ENCODE data around the gene GFOD2. TPM values are rescaled to one million over a fixed set of nuclear protein-coding genes. Genes with fewer than 3 reads are reported as not detected.

Gene GFOD2
- total RNA-seq, 1 donor from 2014 or later: 12.5 TPM

DNA sequence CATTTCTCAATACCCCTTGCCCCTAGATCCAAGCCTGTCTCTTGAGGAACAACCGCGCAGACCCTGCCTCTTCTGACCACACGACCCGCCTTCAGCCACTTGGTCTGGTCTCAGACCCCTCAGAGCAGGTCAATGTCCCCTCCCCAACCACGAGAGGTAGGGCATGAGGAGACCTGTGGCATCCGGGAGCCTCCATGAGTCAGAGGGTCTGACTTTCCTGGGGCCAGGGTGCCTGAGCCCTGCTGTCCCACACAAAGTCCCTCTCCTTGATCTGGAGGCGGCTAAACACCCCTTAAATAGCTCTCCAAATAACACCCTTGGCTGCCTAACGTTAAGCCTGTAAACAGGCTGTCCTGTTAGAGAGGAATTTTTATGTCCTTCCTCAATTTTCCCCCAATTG lies 69.1 kb downstream of the GFOD2 start:
- Histone ChIP-seq H3K27ac (ENCODE audit: low read depth, low read length) (no peak overlapping the region), H3K4me3 (ENCODE audit: low read length in 3 of 3) (no peak overlapping the region), H3K9ac (ENCODE audit: low read depth in 1 of 3, low read length in 3 of 3) (no peak overlapping the region), H3K36me3 (ENCODE audit: control insufficient read depth in 3 of 3, insufficient read depth in 3 of 3, low read length in 3 of 3) (no peaks in the 10 kb centered on the region), H3K27me3 (ENCODE audit: control insufficient read depth in 3 of 3, insufficient read depth in 3 of 3, low read length in 3 of 3) (peaks cover 81 to 93% (median 90%) of the 10 kb centered on the region in 3 donors), H3K9me3 (ENCODE audit: control insufficient read depth in 3 of 3, low read length in 3 of 3) (no peaks in the 10 kb centered on the region), H3K4me1 (ENCODE audit: control insufficient read depth in 3 of 3, insufficient read depth in 3 of 3, low read length in 3 of 3) (peaks cover 4 to 11% (median 6%) of the 10 kb centered on the region in 3 donors)

GRCh38 chr16:67649494-67649931 lies 69.6 kb downstream of the GFOD2 start:
- Histone ChIP-seq H3K9ac (ENCODE audit: low read depth in 1 of 3, low read length in 3 of 3) (no peak overlapping the region), H3K27ac (ENCODE audit: low read depth, low read length) (no peak overlapping the region), H3K4me1 (ENCODE audit: control insufficient read depth in 3 of 3, insufficient read depth in 3 of 3, low read length in 3 of 3) (peaks cover 4 to 13% (median 6%) of the 10 kb centered on the region in 3 donors), H3K27me3 (ENCODE audit: control insufficient read depth in 3 of 3, insufficient read depth in 3 of 3, low read length in 3 of 3) (peaks cover 77 to 90% (median 88%) of the 10 kb centered on the region in 3 donors), H3K4me3 (ENCODE audit: low read length in 3 of 3) (no peak overlapping the region), H3K36me3 (ENCODE audit: control insufficient read depth in 3 of 3, insufficient read depth in 3 of 3, low read length in 3 of 3) (no peaks in the 10 kb centered on the region), H3K9me3 (ENCODE audit: control insufficient read depth in 3 of 3, low read length in 3 of 3) (no peaks in the 10 kb centered on the region)

- H3K36me3 ChIP-seq (ENCODE audit: control insufficient read depth in 3 of 3, insufficient read depth in 3 of 3, low read length in 3 of 3): no peaks in the 10 kb centered on the region
- H3K9ac ChIP-seq (ENCODE audit: low read depth in 1 of 3, low read length in 3 of 3): no peak overlapping the region
- H3K27ac ChIP-seq (ENCODE audit: low read depth, low read length): no peak overlapping the region
- no peak overlapping the region for H3K4me3 ChIP-seq (ENCODE audit: low read length in 3 of 3)
- peaks cover 72 to 84% (median 83%) of the 10 kb centered on the region in 3 donors for H3K27me3 ChIP-seq (ENCODE audit: control insufficient read depth in 3 of 3, insufficient read depth in 3 of 3, low read length in 3 of 3)
- H3K4me1 ChIP-seq (ENCODE audit: control insufficient read depth in 3 of 3, insufficient read depth in 3 of 3, low read length in 3 of 3): peaks cover 4 to 14% (median 6%) of the 10 kb centered on the region in 3 donors
- no peaks in the 10 kb centered on the region for H3K9me3 ChIP-seq (ENCODE audit: control insufficient read depth in 3 of 3, low read length in 3 of 3)
Measured at GRCh38 chr16:67648764-67649407, 70.2 kb downstream of the GFOD2 start.

DNA sequence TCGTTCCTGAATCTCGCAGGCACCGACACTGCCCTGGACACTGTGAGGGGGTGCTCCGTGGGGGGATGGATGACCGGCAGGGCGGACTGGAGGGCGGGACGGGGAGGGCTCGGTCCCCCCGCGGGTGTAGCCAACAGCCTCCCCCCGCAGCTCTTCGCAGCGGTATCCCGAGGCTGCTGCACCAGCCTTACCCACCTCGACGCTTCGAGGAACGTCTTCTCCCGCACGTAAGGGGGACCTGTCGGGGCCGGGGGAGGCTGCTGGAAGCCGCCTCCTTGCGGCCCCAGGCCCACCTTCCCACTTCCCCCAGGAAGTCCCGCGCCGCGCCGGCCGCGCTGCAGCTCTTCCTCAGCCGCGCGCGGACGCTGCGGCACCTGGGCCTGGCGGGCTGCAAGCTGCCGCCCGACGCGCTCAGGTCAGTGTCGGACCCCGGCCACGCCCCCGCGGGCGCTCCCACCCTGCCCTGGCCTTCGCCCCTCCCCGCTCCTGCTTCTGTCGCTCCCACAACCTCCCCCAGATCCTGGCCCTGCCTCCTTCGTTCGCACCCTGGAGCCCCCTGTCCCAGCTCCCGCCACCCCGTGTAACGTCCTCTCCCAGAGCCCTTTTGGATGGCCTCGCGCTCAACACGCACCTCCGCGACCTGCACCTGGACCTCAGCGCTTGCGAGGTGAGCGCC lies 70.9 kb downstream of the GFOD2 start:
- Histone ChIP-seq H3K27me3 (ENCODE audit: control insufficient read depth in 3 of 3, insufficient read depth in 3 of 3, low read length in 3 of 3) (peaks cover 70 to 77% (median 77%) of the 10 kb centered on the region in 3 donors), H3K9ac (ENCODE audit: low read depth in 1 of 3, low read length in 3 of 3) (no peak overlapping the region), H3K36me3 (ENCODE audit: control insufficient read depth in 3 of 3, insufficient read depth in 3 of 3, low read length in 3 of 3) (no peaks in the 10 kb centered on the region), H3K9me3 (ENCODE audit: control insufficient read depth in 3 of 3, low read length in 3 of 3) (no peaks in the 10 kb centered on the region), H3K4me1 (ENCODE audit: control insufficient read depth in 3 of 3, insufficient read depth in 3 of 3, low read length in 3 of 3) (peaks cover 2 to 9% (median 4%) of the 10 kb centered on the region in 3 donors), H3K27ac (ENCODE audit: low read depth, low read length) (no peak overlapping the region), H3K4me3 (ENCODE audit: low read length in 3 of 3) (peak overlapping the region in 1 of 3 donors; percentile 13)

GRCh38 chr16:67647681-67648080 lies 71.4 kb downstream of the GFOD2 start:
- H3K27me3 ChIP-seq (ENCODE audit: control insufficient read depth in 3 of 3, insufficient read depth in 3 of 3, low read length in 3 of 3): peaks cover 70 to 75% (median 75%) of the 10 kb centered on the region in 3 donors
- peaks cover 1 to 7% (median 5%) of the 10 kb centered on the region in 3 donors for H3K4me1 ChIP-seq (ENCODE audit: control insufficient read depth in 3 of 3, insufficient read depth in 3 of 3, low read length in 3 of 3)
- H3K9ac ChIP-seq (ENCODE audit: low read depth in 1 of 3, low read length in 3 of 3): no peak overlapping the region
- H3K9me3 ChIP-seq (ENCODE audit: control insufficient read depth in 3 of 3, low read length in 3 of 3): no peaks in the 10 kb centered on the region
- no peaks in the 10 kb centered on the region for H3K36me3 ChIP-seq (ENCODE audit: control insufficient read depth in 3 of 3, insufficient read depth in 3 of 3, low read length in 3 of 3)
- H3K4me3 ChIP-seq (ENCODE audit: low read length in 3 of 3): no peak overlapping the region
- H3K27ac ChIP-seq (ENCODE audit: low read depth, low read length): no peak overlapping the region

DNA sequence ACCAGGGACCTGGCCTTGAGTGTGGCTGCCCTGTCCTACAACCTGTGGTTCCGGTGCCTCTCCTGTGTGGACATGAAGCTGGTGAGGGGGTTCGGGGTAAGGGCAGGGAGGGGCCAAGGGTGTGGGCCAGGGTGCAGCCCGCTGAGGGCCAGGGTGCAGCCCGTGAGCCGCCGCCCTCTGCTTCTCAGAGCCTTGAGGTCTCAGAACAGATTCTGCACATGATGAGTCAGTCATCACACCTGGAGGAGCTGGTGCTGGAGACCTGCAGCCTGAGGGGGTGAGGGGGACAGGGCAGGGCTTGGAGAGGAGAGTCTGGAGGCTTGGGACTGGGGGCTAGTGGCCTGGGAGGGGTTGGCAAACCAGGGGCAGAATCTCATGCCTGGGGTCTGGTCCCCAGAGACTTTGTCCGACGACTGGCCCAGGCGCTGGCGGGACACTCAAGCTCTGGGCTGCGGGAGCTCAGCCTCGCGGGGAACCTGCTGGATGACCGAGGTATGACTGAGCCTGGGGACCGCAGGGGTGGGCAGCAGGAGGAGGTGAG lies 71.9 kb downstream of the GFOD2 start:
- no peak overlapping the region for H3K27ac ChIP-seq (ENCODE audit: low read depth, low read length)
- no peak overlapping the region for H3K4me3 ChIP-seq (ENCODE audit: low read length in 3 of 3)
- H3K27me3 ChIP-seq (ENCODE audit: control insufficient read depth in 3 of 3, insufficient read depth in 3 of 3, low read length in 3 of 3): peaks cover 68 to 71% (median 71%) of the 10 kb centered on the region in 3 donors
- no peaks in the 10 kb centered on the region for H3K36me3 ChIP-seq (ENCODE audit: control insufficient read depth in 3 of 3, insufficient read depth in 3 of 3, low read length in 3 of 3)
- H3K9ac ChIP-seq (ENCODE audit: low read depth in 1 of 3, low read length in 3 of 3): no peak overlapping the region
- H3K9me3 ChIP-seq (ENCODE audit: control insufficient read depth in 3 of 3, low read length in 3 of 3): no peaks in the 10 kb centered on the region
- H3K4me1 ChIP-seq (ENCODE audit: control insufficient read depth in 3 of 3, insufficient read depth in 3 of 3, low read length in 3 of 3): peaks cover 6 to 12% (median 10%) of the 10 kb centered on the region in 3 donors

DNA sequence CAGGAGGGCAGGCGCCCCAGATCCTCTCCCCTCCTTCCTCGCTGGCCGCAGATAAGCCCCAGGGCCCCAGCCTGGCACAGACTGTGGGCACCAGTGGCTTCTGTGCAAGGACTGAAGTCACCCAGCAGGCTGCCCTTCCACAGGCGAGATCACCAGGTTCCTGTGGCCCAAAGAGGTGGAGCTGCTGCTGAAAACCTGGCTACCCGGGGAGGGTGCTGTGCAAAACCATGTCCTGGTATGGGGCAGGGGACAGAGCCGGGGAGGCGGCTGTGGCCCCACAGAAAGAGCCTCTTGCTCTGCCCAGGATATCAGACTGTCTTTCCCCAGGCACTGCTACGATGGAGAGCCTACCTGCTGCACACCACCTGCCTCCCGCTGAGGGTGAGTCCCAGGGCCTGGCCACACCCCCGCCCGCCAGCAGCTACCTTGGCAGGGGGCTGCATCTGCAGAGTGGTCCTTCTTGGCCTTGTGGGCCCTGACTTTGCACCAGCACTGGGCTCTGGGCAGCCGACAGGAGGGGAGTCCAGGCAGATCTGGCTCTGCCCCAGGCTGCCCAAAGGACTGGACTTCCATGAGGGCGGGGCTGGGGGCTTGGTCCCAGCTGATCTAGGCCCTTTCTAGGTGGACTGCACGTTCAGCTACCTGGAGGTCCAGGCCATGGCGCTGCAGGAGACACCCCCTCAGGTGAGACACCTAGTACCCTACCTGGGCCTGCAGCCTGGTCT lies 73.6 kb downstream of the GFOD2 start:
- H3K36me3 ChIP-seq (ENCODE audit: control insufficient read depth in 3 of 3, insufficient read depth in 3 of 3, low read length in 3 of 3): no peaks in the 10 kb centered on the region
- no peak overlapping the region for H3K9ac ChIP-seq (ENCODE audit: low read depth in 1 of 3, low read length in 3 of 3)
- H3K9me3 ChIP-seq (ENCODE audit: control insufficient read depth in 3 of 3, low read length in 3 of 3): no peaks in the 10 kb centered on the region
- H3K27me3 ChIP-seq (ENCODE audit: control insufficient read depth in 3 of 3, insufficient read depth in 3 of 3, low read length in 3 of 3): peaks cover 53 to 58% (median 55%) of the 10 kb centered on the region in 3 donors
- H3K4me1 ChIP-seq (ENCODE audit: control insufficient read depth in 3 of 3, insufficient read depth in 3 of 3, low read length in 3 of 3): peaks cover 14 to 17% (median 17%) of the 10 kb centered on the region in 3 donors
- no peak overlapping the region for H3K4me3 ChIP-seq (ENCODE audit: low read length in 3 of 3)
- H3K27ac ChIP-seq (ENCODE audit: low read depth, low read length): no peak overlapping the region

DNA sequence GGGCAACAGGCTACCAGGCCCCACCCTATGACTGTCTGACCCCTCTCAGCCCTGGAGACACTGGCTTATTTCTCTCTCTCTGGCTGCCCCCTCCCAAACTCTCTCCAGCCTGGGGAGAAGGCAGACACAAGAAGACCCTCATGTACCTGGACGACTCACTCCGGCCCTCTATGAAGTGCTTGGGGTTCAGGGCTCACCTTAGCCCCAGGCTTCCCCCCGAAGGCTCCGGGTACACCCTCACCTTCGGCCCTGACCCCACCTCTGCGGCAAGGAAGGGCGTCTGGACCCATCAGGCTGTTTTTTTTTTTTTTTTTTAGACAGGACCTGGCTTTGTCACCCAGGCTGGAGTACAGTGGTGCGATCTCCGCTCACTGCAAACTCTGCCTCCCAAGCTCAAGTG lies 75.1 kb downstream of the GFOD2 start:
- Histone ChIP-seq H3K9me3 (ENCODE audit: control insufficient read depth in 3 of 3, low read length in 3 of 3) (no peaks in the 10 kb centered on the region), H3K27me3 (ENCODE audit: control insufficient read depth in 3 of 3, insufficient read depth in 3 of 3, low read length in 3 of 3) (peaks cover 37 to 44% (median 40%) of the 10 kb centered on the region in 3 donors), H3K27ac (ENCODE audit: low read depth, low read length) (no peak overlapping the region), H3K4me1 (ENCODE audit: control insufficient read depth in 3 of 3, insufficient read depth in 3 of 3, low read length in 3 of 3) (peaks cover 19 to 23% (median 19%) of the 10 kb centered on the region in 3 donors), H3K36me3 (ENCODE audit: control insufficient read depth in 3 of 3, insufficient read depth in 3 of 3, low read length in 3 of 3) (peaks cover 0 to 1% (median under 1%) of the 10 kb centered on the region in 3 donors), H3K9ac (ENCODE audit: low read depth in 1 of 3, low read length in 3 of 3) (no peak overlapping the region), H3K4me3 (ENCODE audit: low read length in 3 of 3) (no peak overlapping the region)

- Histone ChIP-seq H3K36me3 (ENCODE audit: control insufficient read depth in 3 of 3, insufficient read depth in 3 of 3, low read length in 3 of 3) (peaks cover 13 to 18% (median 17%) of the 10 kb centered on the region in 3 donors), H3K27me3 (ENCODE audit: control insufficient read depth in 3 of 3, insufficient read depth in 3 of 3, low read length in 3 of 3) (peaks cover 19 to 25% (median 21%) of the 10 kb centered on the region in 3 donors), H3K4me1 (ENCODE audit: control insufficient read depth in 3 of 3, insufficient read depth in 3 of 3, low read length in 3 of 3) (peaks cover 19% of the 10 kb centered on the region in 3 donors), H3K9ac (ENCODE audit: low read depth in 1 of 3, low read length in 3 of 3) (peak overlapping the region in 2 of 3 donors; percentile 22 to 66), H3K9me3 (ENCODE audit: control insufficient read depth in 3 of 3, low read length in 3 of 3) (no peaks in the 10 kb centered on the region), H3K27ac (ENCODE audit: low read depth, low read length) (no peak overlapping the region), H3K4me3 (ENCODE audit: low read length in 3 of 3) (no peak overlapping the region)
Measured at GRCh38 chr16:67641779-67642708, 77.1 kb downstream of the GFOD2 start.
